ENCODE measurements around the gene CCK.

DNA sequence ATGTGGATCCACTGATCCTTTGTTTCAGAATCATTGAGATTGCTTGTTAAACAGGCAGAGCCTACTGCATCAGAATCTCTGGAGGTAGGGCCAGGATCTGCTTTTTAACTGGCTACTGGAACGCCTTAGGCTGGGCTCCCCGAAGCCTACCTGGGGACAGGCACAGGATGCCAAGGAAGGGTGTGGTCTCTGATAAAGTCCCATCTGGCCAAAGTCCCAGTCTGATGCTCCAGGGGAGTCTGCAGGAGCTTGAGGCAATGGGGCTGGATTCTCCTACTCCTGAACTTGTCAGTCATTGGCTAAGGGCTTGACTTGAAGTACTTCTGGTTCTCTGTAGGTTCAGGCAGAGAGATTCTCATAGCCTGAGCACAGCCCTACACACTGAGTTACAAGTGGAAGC, 22.4 kb upstream of the CCK start:
- TF ChIP-seq EZH2phosphoT487 (IDR thresholded peaks at IDR 0.05; ENCODE audit: unreplicated experiment): no peak
- TF ChIP-seq EZH2 (IDR thresholded peaks at IDR 0.05; ENCODE audit: low read depth, unreplicated experiment): no peak
- no peak for TF ChIP-seq POLR2AphosphoS5 (IDR thresholded peaks at IDR 0.05; ENCODE audit: low read depth)
- TF ChIP-seq, protein P1, sequence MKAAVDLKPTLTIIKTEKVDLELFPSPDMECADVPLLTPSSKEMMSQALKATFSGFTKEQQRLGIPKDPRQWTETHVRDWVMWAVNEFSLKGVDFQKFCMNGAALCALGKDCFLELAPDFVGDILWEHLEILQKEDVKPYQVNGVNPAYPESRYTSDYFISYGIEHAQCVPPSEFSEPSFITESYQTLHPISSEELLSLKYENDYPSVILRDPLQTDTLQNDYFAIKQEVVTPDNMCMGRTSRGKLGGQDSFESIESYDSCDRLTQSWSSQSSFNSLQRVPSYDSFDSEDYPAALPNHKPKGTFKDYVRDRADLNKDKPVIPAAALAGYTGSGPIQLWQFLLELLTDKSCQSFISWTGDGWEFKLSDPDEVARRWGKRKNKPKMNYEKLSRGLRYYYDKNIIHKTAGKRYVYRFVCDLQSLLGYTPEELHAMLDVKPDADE (IDR thresholded peaks at IDR 0.05): no peak

All from GM23338 (cell line).